ENCODE results near the gene PDAP1. TPM values are rescaled to one million over a fixed set of nuclear protein-coding genes. Genes with fewer than 3 reads are reported as not detected.
A peak's percentile ranks its signal among the peaks of the same experiment; 100 is the strongest.

PDAP1 gene
- total RNA-seq, 1 experiment from 2014 or later = 200 TPM

- ChIA-PET POLR2A (interaction anchor here (0.7 to 1.4 kb wide), 2 partner anchors 34 to 715 kb away, joined by 4 to 6 read pairs; partner anchors contain the start of genes BUD31 and PDAP1), CTCF (no interaction called here), RAD21 (ENCODE audit: low non-redundant PET in 1 of 2, low total read pairs in 2 of 2, uncharacterized antibody in 2 of 2, unreplicated experiment in 2 of 2) (interaction anchor here (0.7 kb wide), 2 partner anchors 35 to 140 kb away, joined by 3 to 9 read pairs; no protein-coding TSS in a partner anchor)
- ATAC-seq (peak; percentile 71), DNase-seq (ENCODE audit: low read depth, low spot score) (no peak)
- H3K27me3 ChIP-seq (ENCODE audit: insufficient read depth, low read length) = no peaks in the 10 kb centered on the region
- peak overlapping the region; percentile 74 for H3K27ac ChIP-seq (ENCODE audit: low read depth, low read length)
- H3K36me3 ChIP-seq (ENCODE audit: control insufficient read depth in 1 of 2, insufficient read depth in 2 of 2, low read length in 2 of 2) = peaks cover 5 to 19% of the 10 kb centered on the region in 2 experiments; a peak in 2 of 4 replicates
- intact Hi-C loops (cut with micrococcal nuclease) = no loop called here
- peaks cover 32 to 66% of the 10 kb centered on the region in 2 experiments for H3K4me1 ChIP-seq (ENCODE audit: control insufficient read depth in 1 of 2, insufficient read depth in 2 of 2, low read length in 2 of 2)
- peak overlapping the region; percentile 89 for H3K9ac ChIP-seq (ENCODE audit: low read length)
- TF ChIP-seq YY1 (IDR thresholded peaks at IDR 0.05; ENCODE audit: extremely low read depth, insufficient replicate concordance, low read depth, low read length) (peak; percentile 29), CBX3 (IDR thresholded peaks at IDR 0.05; ENCODE audit: low read depth) (no peak), POLR2AphosphoS5 (IDR thresholded peaks at IDR 0.05; ENCODE audit: low read depth, low read length) (peak; percentile 62)
- no peaks in the 10 kb centered on the region for H3K9me2 ChIP-seq (ENCODE audit: insufficient read depth)
- H2AFZ ChIP-seq (ENCODE audit: low read depth, low read length, poor library complexity, severe bottlenecking) = no peak overlapping the region
- no peaks in the 10 kb centered on the region for H3K9me3 ChIP-seq (ENCODE audit: control insufficient read depth in 1 of 2, insufficient read depth in 1 of 2, low read depth in 1 of 2, low read length in 2 of 2)
- H3K4me2 ChIP-seq (ENCODE audit: low read length) = peak overlapping the region; percentile 92
- no TSS peak for BruUV-seq (replicated peaks)
- no peaks in the 10 kb centered on the region for H4K20me1 ChIP-seq (ENCODE audit: insufficient read depth)
- H3K79me2 ChIP-seq (ENCODE audit: insufficient read depth, low read length) = peaks cover 53% of the 10 kb centered on the region
- peak overlapping the region; percentile 68 to 86 for H3K4me3 ChIP-seq (replicated peaks in 1 of 2; ENCODE audit: low read depth in 1 of 2, low read length in 2 of 2)
These were observed 33.2 kb downstream of the PDAP1 start for GRCh38 chr7:99375070-99375807.

GRCh38 chr7:99374111-99375064 is 34.0 kb downstream of the PDAP1 start, which contains the start of gene ARPC1B:
TSS of gene ARPC1B (plus strand) at chr7:99374730. CDS start at chr7:99385715, 10,985 bp downstream.
- H3K79me2 ChIP-seq (ENCODE audit: insufficient read depth, low read length) = peaks cover 44% of the 10 kb centered on the region
- H4K20me1 ChIP-seq (ENCODE audit: insufficient read depth) = no peaks in the 10 kb centered on the region
- H3K9ac ChIP-seq (ENCODE audit: low read length) = peak within 1 kb of the TSS; percentile 89
- DNase-seq (ENCODE audit: low read depth, low spot score) (peak; percentile 41), ATAC-seq (peak; percentile 80)
- BruUV-seq (replicated peaks) = no TSS peak
- H3K4me3 ChIP-seq (replicated peaks in 1 of 2; ENCODE audit: low read depth in 1 of 2, low read length in 2 of 2) = peak within 1 kb of the TSS; percentile 68 to 86
- CTCF ChIA-PET = no interaction called here
- POLR2A ChIA-PET = interaction anchor here (0.7 kb wide), 1 partner anchor 716 kb away, joined by 4 read pairs; no protein-coding TSS in a partner anchor
- H3K9me3 ChIP-seq (ENCODE audit: control insufficient read depth in 1 of 2, insufficient read depth in 1 of 2, low read depth in 1 of 2, low read length in 2 of 2) = no peaks in the 10 kb centered on the region
- intact Hi-C loops (cut with micrococcal nuclease) = no loop called here
- peaks cover 24 to 58% of the 10 kb centered on the region in 2 experiments for H3K4me1 ChIP-seq (ENCODE audit: control insufficient read depth in 1 of 2, insufficient read depth in 2 of 2, low read length in 2 of 2)
- H3K9me2 ChIP-seq (ENCODE audit: insufficient read depth) = no peaks in the 10 kb centered on the region
- peak within 1 kb of the TSS; percentile 74 for H3K27ac ChIP-seq (ENCODE audit: low read depth, low read length)
- H3K4me2 ChIP-seq (ENCODE audit: low read length) = peak within 1 kb of the TSS; percentile 92
- no peak within 1 kb of the TSS for H2AFZ ChIP-seq (ENCODE audit: low read depth, low read length, poor library complexity, severe bottlenecking)
- no peaks in the 10 kb centered on the region for H3K27me3 ChIP-seq (ENCODE audit: insufficient read depth, low read length)
- H3K36me3 ChIP-seq (ENCODE audit: control insufficient read depth in 1 of 2, insufficient read depth in 2 of 2, low read length in 2 of 2) = peaks cover 5 to 19% of the 10 kb centered on the region in 2 experiments; a peak in 2 of 4 replicates
- RAD21 ChIA-PET (ENCODE audit: low non-redundant PET in 1 of 2, low total read pairs in 2 of 2, uncharacterized antibody in 2 of 2, unreplicated experiment in 2 of 2) = no interaction called here
- no peak for TF ChIP-seq JUND (IDR thresholded peaks at IDR 0.05)
- TF ChIP-seq ZBTB33 (IDR thresholded peaks at IDR 0.05; ENCODE audit: extremely low read depth, insufficient replicate concordance, low read length) = peak; percentile 66
- TF ChIP-seq EZH2phosphoT487 (IDR thresholded peaks at IDR 0.05; ENCODE audit: borderline replicate concordance) = no peak
- no peak for TF ChIP-seq YY1 (IDR thresholded peaks at IDR 0.05; ENCODE audit: extremely low read depth, insufficient replicate concordance, low read depth, low read length)
- TF ChIP-seq ZNF274 (IDR thresholded peaks at IDR 0.05; ENCODE audit: low read depth, low read length) = no peak
- TF ChIP-seq CEBPB (IDR thresholded peaks at IDR 0.05; ENCODE audit: low read depth) = no peak
- TF ChIP-seq SRF (IDR thresholded peaks at IDR 0.05; ENCODE audit: low read depth) = no peak
- no peak for TF ChIP-seq CTCF (IDR thresholded peaks at IDR 0.05 in 2 of 3, conservative IDR thresholded peaks at IDR 0.05 in 1 of 3; ENCODE audit: borderline replicate concordance in 1 of 3, insufficient read depth in 1 of 3, low read depth in 2 of 3, low read length in 2 of 3)
- TF ChIP-seq CBX3 (IDR thresholded peaks at IDR 0.05; ENCODE audit: low read depth) = no peak
- TF ChIP-seq SP1 (IDR thresholded peaks at IDR 0.05; ENCODE audit: low read depth) = no peak
- TF ChIP-seq SIN3A (IDR thresholded peaks at IDR 0.05; ENCODE audit: low read depth) = no peak; the same call in 1 of the 2 replicates
